HepG2 (cell line): Measurements from ENCODE around the gene RPGR. TPM values are rescaled to one million over a fixed set of nuclear protein-coding genes. Genes with fewer than 3 reads are reported as not detected.
A peak's percentile ranks its signal among the peaks of the same experiment; 100 is the strongest.

Experiments
- GTF3A ChIP-seq: sonication (generic); formaldehyde crosslinking; conservative IDR thresholded peaks from 2 replicates; pipeline ENCODE4 v1.4.0; 2020; ENCODE audit warnings: mild to moderate bottlenecking, missing genetic modification reagents
- HNF1A ChIP-seq, 2 experiments: sonication (generic) in 1 of 2; formaldehyde crosslinking in 1 of 2; IDR thresholded peaks; 2 replicates each; pipeline versions ENCODE4 v1.4.0 to v1.6.1; 2016 to 2020; ENCODE audit warnings: borderline replicate concordance in 1 of 2, low read depth in 1 of 2, mild to moderate bottlenecking in 1 of 2, missing genetic modification reagents in 1 of 2
- HNRNPH1 ChIP-seq: fragments of 200-400 bp; formaldehyde crosslinking; optimal IDR thresholded peaks from 2 replicates; pipeline ENCODE3; 2017; ENCODE audit warnings: mild to moderate bottlenecking, low read depth, low read length
- MEF2D ChIP-seq: sonication (generic); formaldehyde crosslinking; IDR thresholded peaks from 2 replicates; pipeline ENCODE4 v1.5.1; 2020; ENCODE audit warnings: mild to moderate bottlenecking, missing genetic modification reagents
- SPEN ChIP-seq: sonication (generic); formaldehyde crosslinking; IDR thresholded peaks from 2 replicates; pipeline ENCODE4 v1.5.1; 2020; ENCODE audit warnings: low read depth, mild to moderate bottlenecking, missing genetic modification reagents
- ZNF607 ChIP-seq: sonication (generic); formaldehyde crosslinking; IDR thresholded peaks from 2 replicates; pipeline ENCODE4 v1.5.1; 2020; ENCODE audit warnings: missing genetic modification reagents, mild to moderate bottlenecking, borderline replicate concordance
- ZNF687 ChIP-seq: sonication (generic); formaldehyde crosslinking; IDR thresholded peaks from 2 replicates; pipeline ENCODE4 v1.5.1; 2020; ENCODE audit warnings: mild to moderate bottlenecking, missing genetic modification reagents, moderate library complexity
- ZNF749 ChIP-seq: sonication (generic); formaldehyde crosslinking; IDR thresholded peaks from 2 replicates; pipeline ENCODE4 v1.8.0; 2022; ENCODE audit warnings: mild to moderate bottlenecking, missing genetic modification reagents, moderate library complexity, borderline replicate concordance
- ZNF777 ChIP-seq: sonication (generic); formaldehyde crosslinking; IDR thresholded peaks from 2 replicates; pipeline ENCODE4 v1.4.0; 2020; ENCODE audit warnings: missing genetic modification reagents
- polyA plus RNA-seq, 8 experiments: library from polyadenylated mRNA; depleted of rRNA in 3 of 8; stranded (reverse) in 7 of 8; unstranded in 1 of 8; fragments of >200 nt; fragmentation: Illumina TruSeq in 4 of 8; extraction: Trizol in 4 of 8; gene quantifications; 2 replicates each; pipeline versions ENCODE4 v1.2.1 to v1.2.3, GENCODE V29; 2011 to 2016; ENCODE audit warnings: low read depth in 4 of 8, missing spikeins in 1 of 8, mixed read lengths in 1 of 8; ENCODE audit not compliant: insufficient read depth in 1 of 8
- total RNA-seq, 5 experiments: library from RNA; depleted of rRNA; stranded (reverse); fragments of >200 nt; fragmentation: Illumina TruSeq; extraction: Trizol; gene quantifications; 2 replicates each; pipeline ENCODE4 v1.2.3, GENCODE V29; 2016; ENCODE audit warnings: low read depth in 1 of 5
- TF ChIP-seq, protein P1 (sequence below): sonication (generic); formaldehyde crosslinking; IDR thresholded peaks from 2 replicates; pipeline ENCODE4 v1.8.1; 2023; ENCODE audit warnings: mild to moderate bottlenecking, moderate library complexity, missing genetic modification reagents
- TF ChIP-seq, protein P2 (sequence below): sonication (generic); formaldehyde crosslinking; IDR thresholded peaks from 2 replicates; pipeline ENCODE4 v1.8.0; 2022; ENCODE audit warnings: low read depth, missing genetic modification reagents
- TF ChIP-seq, protein P3 (sequence below): sonication (generic); formaldehyde crosslinking; IDR thresholded peaks from 2 replicates; pipeline ENCODE4 v1.4.0; 2020; ENCODE audit warnings: missing genetic modification reagents, mild to moderate bottlenecking, borderline replicate concordance

Gene RPGR
- total and polyA plus RNA-seq, 2 of the 13 experiments (the other 11 are each of a cell fraction or from before 2014, with no cell fraction given): 2.1 to 12.1 TPM

GRCh38 chrX:38327007-38327774 lies at the start of gene RPGR (continued):
- TF ChIP-seq ZNF749 (CRISPR knock-in tag) (no peak), SPEN (CRISPR knock-in tag) (peak; percentile 81), ZNF607 (peak; percentile 68; the same call in 1 of the 2 replicates), HNF1A (IDR thresholded peaks at IDR 0.05; ENCODE audit: low read depth) (no peak), HNF1A (CRISPR knock-in tag; IDR thresholded peaks at IDR 0.05; ENCODE audit: borderline replicate concordance) (peak; percentile 43; the same call in 1 of the 2 replicates), ZNF777 (CRISPR knock-in tag) (no peak), MEF2D (peak; percentile 46; the same call in 1 of the 2 replicates), GTF3A (no peak), HNRNPH1 (no peak), ZNF687 (CRISPR knock-in tag) (peak; percentile 81)
- TF ChIP-seq, protein P1, sequence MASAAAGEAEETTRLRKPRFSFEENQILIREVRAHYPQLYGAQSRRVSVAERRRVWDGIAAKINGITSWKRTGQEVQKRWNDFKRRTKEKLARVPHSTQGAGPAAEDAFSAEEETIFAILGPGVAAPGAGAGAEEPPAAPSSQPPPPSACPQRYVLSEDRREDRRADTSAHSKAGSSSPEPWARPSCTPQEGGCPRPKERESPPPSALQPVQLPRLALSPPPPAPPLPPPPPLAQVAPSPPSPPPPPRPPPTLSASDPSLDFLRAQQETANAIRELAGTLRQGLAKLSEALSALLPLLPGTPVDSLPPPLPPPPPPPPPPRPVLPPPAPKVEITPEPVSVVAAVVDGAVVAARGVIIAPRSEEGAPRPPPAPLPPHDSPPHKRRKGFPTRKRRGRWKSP: peak; percentile 22; the same call in 1 of the 2 replicates
- TF ChIP-seq, protein P2, sequence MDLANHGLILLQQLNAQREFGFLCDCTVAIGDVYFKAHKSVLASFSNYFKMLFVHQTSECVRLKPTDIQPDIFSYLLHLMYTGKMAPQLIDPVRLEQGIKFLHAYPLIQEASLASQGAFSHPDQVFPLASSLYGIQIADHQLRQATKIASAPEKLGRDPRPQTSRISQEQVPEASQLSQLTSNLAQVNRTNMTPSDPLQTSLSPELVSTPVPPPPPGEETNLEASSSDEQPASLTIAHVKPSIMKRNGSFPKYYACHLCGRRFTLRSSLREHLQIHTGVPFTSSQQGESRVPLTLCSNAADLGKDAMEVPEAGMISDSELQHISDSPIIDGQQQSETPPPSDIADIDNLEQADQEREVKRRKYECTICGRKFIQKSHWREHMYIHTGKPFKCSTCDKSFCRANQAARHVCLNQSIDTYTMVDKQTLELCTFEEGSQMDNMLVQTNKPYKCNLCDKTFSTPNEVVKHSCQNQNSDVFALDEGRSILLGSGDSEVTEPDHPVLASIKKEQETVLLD (CRISPR knock-in tag): peak; percentile 77; the same call in 1 of the 2 replicates
- TF ChIP-seq, protein P3, sequence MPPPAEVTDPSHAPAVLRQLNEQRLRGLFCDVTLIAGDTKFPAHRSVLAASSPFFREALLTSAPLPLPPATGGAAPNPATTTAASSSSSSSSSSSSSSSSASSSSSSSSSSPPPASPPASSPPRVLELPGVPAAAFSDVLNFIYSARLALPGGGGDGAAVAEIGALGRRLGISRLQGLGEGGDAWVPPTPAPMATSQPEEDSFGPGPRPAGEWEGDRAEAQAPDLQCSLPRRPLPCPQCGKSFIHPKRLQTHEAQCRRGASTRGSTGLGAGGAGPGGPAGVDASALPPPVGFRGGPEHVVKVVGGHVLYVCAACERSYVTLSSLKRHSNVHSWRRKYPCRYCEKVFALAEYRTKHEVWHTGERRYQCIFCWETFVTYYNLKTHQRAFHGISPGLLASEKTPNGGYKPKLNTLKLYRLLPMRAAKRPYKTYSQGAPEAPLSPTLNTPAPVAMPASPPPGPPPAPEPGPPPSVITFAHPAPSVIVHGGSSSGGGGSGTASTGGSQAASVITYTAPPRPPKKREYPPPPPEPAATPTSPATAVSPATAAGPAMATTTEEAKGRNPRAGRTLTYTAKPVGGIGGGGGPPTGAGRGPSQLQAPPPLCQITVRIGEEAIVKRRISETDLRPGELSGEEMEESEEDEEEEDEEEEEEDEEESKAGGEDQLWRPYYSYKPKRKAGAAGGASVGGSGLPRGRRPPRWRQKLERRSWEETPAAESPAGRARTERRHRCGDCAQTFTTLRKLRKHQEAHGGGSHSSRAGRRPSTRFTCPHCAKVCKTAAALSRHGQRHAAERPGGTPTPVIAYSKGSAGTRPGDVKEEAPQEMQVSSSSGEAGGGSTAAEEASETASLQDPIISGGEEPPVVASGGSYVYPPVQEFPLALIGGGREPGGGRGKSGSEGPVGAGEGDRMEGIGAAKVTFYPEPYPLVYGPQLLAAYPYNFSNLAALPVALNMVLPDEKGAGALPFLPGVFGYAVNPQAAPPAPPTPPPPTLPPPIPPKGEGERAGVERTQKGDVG (CRISPR knock-in tag): no peak
